Measurements from ENCODE around the gene MYO5B. TPM values are rescaled to one million over a fixed set of nuclear protein-coding genes. Genes with fewer than 3 reads are reported as not detected.

MYO5B gene
- polyA plus RNA-seq, 1 of the 3 experiments (the other 2 are of a cell fraction), result 1.3 TPM

DNA sequence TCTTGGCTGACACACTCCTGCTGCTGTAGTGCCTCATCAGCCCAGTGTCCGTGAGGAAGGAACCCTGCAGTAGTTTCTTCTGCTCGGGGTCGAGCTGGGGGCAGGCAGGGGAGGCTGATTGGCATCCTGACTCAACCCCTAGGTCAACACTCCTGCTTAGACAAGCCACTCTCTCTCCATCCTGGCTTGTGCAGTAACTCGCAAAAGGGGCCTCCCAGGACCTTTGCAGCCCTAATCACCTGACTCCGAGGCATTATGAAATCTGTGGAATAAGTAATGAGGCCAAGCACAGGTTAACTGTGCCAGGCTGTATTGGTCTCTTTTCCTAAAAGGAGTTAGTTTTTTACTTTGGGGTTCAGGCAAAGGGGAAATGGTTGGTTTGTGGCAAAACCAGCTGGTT lies 289.2 kb downstream of the MYO5B start:
- POLR2A ChIA-PET, result no interaction called here
- Histone ChIP-seq H3K27me3 (ENCODE audit: insufficient read depth) (no peaks in the 10 kb centered on the region), H2AFZ (ENCODE audit: low read depth) (no peak overlapping the region), H3K4me3 (ENCODE audit: low read depth in 2 of 2, low read length in 1 of 2) (no peak overlapping the region), H3K9ac (no peak overlapping the region), H3K4me1 (ENCODE audit: control insufficient read depth in 1 of 2, insufficient read depth in 2 of 2, low read depth in 1 of 2, low read length in 1 of 2) (peaks cover 0 to 9% of the 10 kb centered on the region in 2 experiments; a peak in 1 of 4 replicates), H3K9me2 (no peaks in the 10 kb centered on the region), H3F3A (replicated peaks; ENCODE audit: insufficient read depth) (no peaks in the 10 kb centered on the region), H3K4me2 (no peak overlapping the region), H3K79me2 (ENCODE audit: insufficient read depth) (no peaks in the 10 kb centered on the region), H4K20me1 (ENCODE audit: insufficient read depth) (no peaks in the 10 kb centered on the region), H3K27ac (ENCODE audit: low read depth in 2 of 2, low read length in 1 of 2) (no peak overlapping the region), H3K36me3 (replicated peaks in 1 of 2; ENCODE audit: control insufficient read depth in 1 of 2, insufficient read depth in 2 of 2, low read length in 1 of 2) (no peaks in the 10 kb centered on the region), H3K9me3 (no peaks in the 10 kb centered on the region)
- TF ChIP-seq NRF1 (IDR thresholded peaks at IDR 0.05; ENCODE audit: low read depth, low read length) (no peak), ELF1 (IDR thresholded peaks at IDR 0.05) (no peak), CHD2 (IDR thresholded peaks at IDR 0.05; ENCODE audit: low read length, partially characterized antibody) (no peak), YY1 (IDR thresholded peaks at IDR 0.05; ENCODE audit: low read depth) (no peak), FOXM1 (IDR thresholded peaks at IDR 0.05; ENCODE audit: low read depth) (no peak), MEF2A (IDR thresholded peaks at IDR 0.05; ENCODE audit: borderline replicate concordance, low read depth) (no peak), GABPA (IDR thresholded peaks at IDR 0.05; ENCODE audit: low read depth) (no peak), GATA2 (CRISPR knock-in tag; IDR thresholded peaks at IDR 0.05) (no peak), POLR2AphosphoS5 (IDR thresholded peaks at IDR 0.05; ENCODE audit: low read depth, low read length) (no peak), EP300 (IDR thresholded peaks at IDR 0.05; ENCODE audit: borderline replicate concordance in 1 of 2, low read depth in 1 of 2, low read length in 1 of 2) (no peak), FOSL2 (IDR thresholded peaks at IDR 0.05; ENCODE audit: borderline replicate concordance, low read depth) (no peak)
- TF ChIP-seq, protein P1, sequence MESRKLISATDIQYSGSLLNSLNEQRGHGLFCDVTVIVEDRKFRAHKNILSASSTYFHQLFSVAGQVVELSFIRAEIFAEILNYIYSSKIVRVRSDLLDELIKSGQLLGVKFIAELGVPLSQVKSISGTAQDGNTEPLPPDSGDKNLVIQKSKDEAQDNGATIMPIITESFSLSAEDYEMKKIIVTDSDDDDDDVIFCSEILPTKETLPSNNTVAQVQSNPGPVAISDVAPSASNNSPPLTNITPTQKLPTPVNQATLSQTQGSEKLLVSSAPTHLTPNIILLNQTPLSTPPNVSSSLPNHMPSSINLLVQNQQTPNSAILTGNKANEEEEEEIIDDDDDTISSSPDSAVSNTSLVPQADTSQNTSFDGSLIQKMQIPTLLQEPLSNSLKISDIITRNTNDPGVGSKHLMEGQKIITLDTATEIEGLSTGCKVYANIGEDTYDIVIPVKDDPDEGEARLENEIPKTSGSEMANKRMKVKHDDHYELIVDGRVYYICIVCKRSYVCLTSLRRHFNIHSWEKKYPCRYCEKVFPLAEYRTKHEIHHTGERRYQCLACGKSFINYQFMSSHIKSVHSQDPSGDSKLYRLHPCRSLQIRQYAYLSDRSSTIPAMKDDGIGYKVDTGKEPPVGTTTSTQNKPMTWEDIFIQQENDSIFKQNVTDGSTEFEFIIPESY (IDR thresholded peaks at IDR 0.05; ENCODE audit: borderline replicate concordance, low read depth), result no peak
- TF ChIP-seq, protein P2, sequence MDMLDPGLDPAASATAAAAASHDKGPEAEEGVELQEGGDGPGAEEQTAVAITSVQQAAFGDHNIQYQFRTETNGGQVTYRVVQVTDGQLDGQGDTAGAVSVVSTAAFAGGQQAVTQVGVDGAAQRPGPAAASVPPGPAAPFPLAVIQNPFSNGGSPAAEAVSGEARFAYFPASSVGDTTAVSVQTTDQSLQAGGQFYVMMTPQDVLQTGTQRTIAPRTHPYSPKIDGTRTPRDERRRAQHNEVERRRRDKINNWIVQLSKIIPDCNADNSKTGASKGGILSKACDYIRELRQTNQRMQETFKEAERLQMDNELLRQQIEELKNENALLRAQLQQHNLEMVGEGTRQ (IDR thresholded peaks at IDR 0.05; ENCODE audit: borderline replicate concordance, low read depth, low read length), result no peak
- TF ChIP-seq, protein P3, sequence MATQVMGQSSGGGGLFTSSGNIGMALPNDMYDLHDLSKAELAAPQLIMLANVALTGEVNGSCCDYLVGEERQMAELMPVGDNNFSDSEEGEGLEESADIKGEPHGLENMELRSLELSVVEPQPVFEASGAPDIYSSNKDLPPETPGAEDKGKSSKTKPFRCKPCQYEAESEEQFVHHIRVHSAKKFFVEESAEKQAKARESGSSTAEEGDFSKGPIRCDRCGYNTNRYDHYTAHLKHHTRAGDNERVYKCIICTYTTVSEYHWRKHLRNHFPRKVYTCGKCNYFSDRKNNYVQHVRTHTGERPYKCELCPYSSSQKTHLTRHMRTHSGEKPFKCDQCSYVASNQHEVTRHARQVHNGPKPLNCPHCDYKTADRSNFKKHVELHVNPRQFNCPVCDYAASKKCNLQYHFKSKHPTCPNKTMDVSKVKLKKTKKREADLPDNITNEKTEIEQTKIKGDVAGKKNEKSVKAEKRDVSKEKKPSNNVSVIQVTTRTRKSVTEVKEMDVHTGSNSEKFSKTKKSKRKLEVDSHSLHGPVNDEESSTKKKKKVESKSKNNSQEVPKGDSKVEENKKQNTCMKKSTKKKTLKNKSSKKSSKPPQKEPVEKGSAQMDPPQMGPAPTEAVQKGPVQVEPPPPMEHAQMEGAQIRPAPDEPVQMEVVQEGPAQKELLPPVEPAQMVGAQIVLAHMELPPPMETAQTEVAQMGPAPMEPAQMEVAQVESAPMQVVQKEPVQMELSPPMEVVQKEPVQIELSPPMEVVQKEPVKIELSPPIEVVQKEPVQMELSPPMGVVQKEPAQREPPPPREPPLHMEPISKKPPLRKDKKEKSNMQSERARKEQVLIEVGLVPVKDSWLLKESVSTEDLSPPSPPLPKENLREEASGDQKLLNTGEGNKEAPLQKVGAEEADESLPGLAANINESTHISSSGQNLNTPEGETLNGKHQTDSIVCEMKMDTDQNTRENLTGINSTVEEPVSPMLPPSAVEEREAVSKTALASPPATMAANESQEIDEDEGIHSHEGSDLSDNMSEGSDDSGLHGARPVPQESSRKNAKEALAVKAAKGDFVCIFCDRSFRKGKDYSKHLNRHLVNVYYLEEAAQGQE (IDR thresholded peaks at IDR 0.05; ENCODE audit: low read depth, low read length), result no peak
- TF ChIP-seq, protein P4, sequence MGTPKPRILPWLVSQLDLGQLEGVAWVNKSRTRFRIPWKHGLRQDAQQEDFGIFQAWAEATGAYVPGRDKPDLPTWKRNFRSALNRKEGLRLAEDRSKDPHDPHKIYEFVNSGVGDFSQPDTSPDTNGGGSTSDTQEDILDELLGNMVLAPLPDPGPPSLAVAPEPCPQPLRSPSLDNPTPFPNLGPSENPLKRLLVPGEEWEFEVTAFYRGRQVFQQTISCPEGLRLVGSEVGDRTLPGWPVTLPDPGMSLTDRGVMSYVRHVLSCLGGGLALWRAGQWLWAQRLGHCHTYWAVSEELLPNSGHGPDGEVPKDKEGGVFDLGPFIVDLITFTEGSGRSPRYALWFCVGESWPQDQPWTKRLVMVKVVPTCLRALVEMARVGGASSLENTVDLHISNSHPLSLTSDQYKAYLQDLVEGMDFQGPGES (IDR thresholded peaks at IDR 0.05; ENCODE audit: low read depth, low read length), result no peak
- TF ChIP-seq, protein P5, sequence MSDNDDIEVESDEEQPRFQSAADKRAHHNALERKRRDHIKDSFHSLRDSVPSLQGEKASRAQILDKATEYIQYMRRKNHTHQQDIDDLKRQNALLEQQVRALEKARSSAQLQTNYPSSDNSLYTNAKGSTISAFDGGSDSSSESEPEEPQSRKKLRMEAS (IDR thresholded peaks at IDR 0.05; ENCODE audit: low read depth), result no peak
- TF ChIP-seq, protein P6, sequence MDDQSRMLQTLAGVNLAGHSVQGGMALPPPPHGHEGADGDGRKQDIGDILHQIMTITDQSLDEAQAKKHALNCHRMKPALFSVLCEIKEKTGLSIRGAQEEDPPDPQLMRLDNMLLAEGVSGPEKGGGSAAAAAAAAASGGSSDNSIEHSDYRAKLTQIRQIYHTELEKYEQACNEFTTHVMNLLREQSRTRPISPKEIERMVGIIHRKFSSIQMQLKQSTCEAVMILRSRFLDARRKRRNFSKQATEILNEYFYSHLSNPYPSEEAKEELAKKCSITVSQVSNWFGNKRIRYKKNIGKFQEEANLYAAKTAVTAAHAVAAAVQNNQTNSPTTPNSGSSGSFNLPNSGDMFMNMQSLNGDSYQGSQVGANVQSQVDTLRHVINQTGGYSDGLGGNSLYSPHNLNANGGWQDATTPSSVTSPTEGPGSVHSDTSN (IDR thresholded peaks at IDR 0.05), result no peak
- CTCF ChIA-PET, result no interaction called here
- 10% methylated on average over 5 of the region's 5 CpGs for WGBS (ENCODE audit: low lambda C conversion rate)
- no peak for DNase-seq

All from SK-N-SH (cell line).